CD4-positive, alpha-beta T cell treated with Interleukin-17A for 1 hour (primary cell): Measurements from ENCODE around the gene EPM2A.

Experiments used
- DNase-seq: peaks from one replicate; pipeline ENCODE4 v3.0.0-alpha.2; 2020

The EPM2A gene

DNA sequence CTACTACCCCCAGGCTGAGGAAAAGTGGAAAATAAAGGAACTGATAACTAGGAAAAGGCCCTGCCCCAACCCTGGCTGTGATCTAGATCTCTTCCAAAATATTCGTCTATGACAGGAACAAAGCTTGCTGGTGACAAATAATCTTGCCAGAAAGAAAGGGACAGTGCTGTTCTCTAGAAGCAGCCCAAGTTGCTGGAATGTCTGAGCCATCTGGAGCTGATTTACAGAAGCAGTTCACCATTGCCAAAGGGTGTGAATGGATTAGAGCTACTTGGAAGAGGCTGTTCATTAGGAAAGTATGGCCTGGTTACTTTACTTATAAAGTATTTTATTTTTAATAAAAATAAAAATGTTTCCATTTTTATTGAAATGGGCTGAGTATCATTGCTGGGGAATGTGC is 146.3 kb downstream of the EPM2A start:
- DNase-seq: no peak

DNA sequence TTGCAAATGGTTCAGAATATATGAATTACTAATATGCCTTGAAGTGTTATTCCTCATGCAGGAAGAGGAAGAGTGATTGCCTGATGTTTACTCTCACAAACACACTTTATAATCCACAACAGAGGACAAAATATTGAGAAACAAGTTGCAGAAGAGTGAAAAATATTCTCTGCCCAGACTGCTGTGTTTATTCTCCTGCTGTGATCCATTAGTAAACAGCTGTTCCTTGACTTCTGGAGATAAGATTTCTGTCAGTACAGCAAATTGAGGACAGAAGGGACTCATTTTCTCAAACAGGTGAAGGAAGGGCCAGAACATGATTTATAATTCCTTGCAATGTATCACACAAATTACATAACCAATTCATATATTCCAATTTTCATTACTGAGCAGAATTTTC is 148.0 kb downstream of the EPM2A start:
- DNase-seq: no peak

DNA sequence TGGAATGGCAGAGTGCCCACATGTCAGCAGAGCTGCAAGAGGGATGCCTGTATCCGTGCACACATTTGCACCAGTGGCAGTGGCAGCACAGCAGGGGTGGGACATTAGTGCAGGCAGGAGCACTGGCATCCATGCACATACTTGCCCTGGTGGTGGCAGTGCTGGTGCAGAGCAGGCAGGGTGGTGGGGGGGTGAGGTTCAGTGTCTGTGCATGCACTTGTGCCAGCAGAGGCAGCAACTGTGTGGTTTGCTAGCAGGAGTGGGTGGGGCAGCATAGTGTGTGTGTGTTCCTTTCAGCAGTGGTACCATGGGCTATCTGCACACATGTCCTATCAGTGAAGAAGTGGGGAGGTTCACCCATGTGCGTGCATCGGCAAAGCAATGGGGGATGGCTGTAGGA is 151.6 kb downstream of the EPM2A start:
- no peak for DNase-seq
